GM18511 (cell line): ENCODE data around the gene SLC11A2.
"Not testable (repeated sequence)": the region's sequence is repeated elsewhere in the genome, so short reads cannot be mapped to it uniquely, and the experiment has no call there.

Experiments used
- ATAC-seq: cut with Tn5 transposase; IDR thresholded peaks from one replicate; pipeline ENCODE4 v1.9.1; 2021; ENCODE audit warnings: mild to moderate bottlenecking, moderate library complexity; ENCODE audit not compliant: unreplicated experiment

Gene SLC11A2

DNA sequence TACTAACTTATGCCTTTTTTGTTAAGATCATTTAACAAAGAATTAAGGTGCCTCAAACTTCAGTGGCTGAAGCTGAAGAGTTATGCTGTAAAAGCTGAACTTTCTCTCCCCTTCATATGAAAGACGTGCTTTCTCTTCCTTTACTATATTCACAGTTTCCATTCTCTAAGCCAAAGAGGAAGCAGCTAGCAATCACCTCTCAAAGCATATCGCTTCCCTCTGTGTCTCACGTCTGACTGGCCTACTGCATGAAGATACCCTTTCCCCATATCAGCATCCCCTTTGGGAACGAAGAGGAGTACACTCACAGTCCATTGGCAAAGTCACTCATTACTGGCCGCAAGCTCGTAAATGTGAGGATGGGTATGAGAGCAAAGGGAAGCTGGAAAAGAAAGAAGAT lies 34.9 kb downstream of the SLC11A2 start:
- ATAC-seq, result no peak

DNA sequence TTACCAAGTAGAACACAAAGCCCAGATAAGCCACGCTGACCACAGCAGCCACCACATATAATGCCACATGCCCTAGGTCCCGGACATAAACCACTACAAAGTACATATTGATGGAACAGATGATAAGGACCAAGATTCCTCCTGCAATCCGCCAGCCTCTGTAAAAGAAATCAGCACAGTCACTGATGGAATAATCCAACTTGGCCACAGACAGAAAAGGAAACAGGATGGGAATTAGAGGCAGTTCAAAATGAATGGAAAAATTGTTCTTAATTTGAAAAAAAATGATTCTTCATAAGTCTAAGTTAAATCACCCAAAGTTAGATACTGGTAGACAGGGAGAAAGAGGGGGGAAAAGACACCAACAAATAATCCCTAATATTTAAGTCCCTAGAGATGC lies 35.4 kb downstream of the SLC11A2 start:
- ATAC-seq, result no peak

DNA sequence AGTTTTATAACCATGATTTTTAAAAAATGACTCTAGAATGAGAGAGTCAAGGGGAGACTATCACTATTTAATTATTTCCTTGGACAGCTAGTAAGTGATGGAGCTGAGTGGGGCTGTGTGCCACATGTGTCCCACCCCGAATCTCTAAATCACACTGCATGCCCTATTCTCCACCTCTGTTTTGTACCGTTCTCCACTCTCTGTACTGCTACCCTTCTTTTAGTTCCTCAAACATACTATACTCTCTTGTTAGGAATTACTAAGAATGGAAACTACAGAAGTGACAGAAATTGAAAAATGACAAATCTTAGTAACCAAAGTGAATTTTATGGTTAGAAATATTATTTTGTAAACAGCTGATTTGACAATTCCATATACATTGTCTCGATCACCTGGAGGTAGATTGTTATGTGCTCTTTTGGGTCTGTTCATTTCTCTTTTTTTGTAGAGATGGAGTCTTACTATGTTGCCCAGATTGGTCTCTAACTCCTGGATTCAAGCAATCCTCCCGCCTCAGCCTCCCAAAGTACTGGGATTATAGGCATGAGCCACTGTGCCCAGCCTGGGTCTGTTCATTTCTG lies 35.9 kb downstream of the SLC11A2 start:
- no peak for ATAC-seq

DNA sequence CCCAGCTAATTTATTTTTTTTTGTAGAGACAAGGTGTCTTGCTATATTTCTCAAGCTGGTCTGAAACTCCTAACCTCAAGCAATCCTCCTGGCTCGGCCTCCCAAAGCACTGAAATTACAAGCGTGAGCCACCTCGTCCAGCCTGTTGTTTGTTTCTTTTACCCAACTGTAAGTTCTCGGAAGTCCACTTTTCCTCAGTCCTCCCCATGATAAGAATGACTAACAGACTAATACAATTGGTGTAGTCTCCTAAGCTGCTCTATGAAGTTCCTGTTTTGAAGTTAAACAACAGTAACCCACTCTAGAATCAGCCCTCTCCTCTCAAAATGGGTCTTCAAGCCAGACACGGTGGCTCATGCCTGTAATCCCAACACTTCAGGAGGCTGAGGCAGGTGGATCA lies 37.3 kb downstream of the SLC11A2 start:
- ATAC-seq, result no peak

DNA sequence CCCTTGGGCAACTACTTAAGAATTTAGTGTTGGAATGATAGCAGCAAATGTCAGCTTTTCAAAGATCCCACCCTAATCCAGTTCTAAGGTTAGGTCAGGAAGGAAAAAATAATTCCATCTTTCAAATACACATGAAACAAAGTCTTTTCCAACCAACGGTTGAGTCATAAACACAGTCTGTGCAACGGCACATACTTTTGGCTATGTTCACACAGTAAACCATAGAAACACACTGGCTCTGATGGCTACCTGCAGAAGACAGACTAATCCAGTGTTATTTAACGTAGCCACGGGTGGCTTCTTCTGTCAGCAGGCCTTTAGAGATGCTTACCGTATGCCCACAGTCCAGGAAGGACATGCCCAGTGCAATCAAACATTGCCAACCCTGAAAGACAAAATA lies 38.1 kb downstream of the SLC11A2 start:
- ATAC-seq, result no peak

DNA sequence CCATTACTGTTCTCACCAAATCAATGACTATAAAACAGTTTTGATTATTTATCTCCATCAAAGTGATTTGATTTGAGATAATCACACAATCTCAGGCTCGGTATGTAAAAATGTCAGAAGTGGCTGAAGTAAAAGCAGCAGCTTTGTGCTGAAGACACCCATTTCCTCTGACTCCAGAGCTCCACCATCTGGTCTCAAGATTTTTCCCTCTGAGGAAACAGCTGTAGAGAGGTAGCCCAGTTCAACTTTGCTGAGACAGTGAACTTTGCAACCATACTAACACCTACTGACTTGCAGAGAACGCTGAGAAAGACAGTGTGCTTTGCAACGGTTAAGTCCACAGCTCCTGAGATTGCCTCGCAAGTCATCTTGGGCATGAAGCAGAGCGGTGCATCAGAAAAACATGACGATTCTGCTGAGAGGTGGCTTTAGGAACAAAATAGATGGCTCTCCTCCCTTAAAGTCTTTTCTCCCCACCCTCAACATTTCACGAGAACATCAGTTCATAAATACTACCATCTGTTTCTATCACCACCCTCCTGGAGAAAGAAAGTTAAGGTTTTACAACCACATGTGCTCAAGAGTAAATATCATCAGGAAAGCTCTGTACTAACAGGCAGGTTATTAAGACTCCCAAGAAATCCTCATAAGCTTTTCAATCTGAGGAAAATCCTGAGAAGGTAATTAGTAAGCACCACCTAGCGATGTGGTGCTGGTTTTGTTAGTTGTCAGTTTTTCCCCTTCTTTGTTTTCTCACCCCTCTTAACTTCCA lies 39.0 kb downstream of the SLC11A2 start:
- no peak for ATAC-seq

DNA sequence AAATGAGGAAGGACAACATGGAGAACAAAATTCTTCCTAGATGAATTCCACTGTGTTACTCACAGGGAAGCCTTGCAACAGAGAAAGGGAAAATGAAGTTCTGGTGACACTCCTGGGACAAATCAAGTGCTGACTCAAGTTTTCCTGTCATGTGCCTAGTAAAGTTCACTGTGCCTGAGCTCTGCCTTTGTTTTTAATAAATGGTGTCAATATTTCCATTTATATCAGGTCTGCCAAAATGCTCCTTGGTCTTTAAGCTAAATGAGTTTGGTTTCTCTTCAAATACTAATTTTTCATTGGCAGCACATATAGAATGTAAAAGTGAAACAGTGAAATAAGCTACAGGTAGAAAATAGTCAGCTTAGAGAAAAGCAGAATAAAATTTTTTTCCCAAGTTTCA lies 40.9 kb downstream of the SLC11A2 start:
- no peak for ATAC-seq

DNA sequence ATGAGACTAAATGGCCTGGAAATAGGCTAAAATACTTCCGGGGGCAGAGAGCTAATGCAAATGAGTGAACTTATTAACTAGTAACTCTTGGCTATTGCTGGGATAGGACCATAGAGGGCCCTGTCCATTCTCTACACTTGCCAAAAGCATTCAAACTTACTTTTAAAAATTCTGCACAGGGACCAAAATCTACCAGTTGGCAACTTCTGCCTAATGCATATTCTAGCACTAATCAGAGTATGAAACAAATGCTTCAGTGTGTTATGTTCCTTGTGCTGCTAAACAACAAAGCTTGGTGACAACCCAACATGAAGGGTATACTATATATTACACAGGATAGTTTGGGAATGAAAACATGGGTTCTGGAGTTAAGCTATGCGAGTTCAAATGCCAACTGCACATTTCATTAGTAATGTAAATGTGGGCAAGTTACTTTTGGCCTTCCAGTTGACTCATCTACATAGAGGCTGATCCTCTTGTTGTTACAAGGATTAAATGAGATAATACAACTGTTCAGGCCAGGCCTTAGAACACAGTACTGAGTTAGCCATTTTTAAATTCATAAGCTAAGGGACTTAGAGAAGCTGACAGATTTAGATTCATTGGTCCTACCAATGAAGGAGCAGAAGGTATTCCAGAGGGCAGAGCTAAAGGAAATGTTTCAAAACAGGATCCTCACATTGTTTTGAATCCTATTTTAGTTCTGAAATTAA lies 41.4 kb downstream of the SLC11A2 start:
- ATAC-seq, result no peak

DNA sequence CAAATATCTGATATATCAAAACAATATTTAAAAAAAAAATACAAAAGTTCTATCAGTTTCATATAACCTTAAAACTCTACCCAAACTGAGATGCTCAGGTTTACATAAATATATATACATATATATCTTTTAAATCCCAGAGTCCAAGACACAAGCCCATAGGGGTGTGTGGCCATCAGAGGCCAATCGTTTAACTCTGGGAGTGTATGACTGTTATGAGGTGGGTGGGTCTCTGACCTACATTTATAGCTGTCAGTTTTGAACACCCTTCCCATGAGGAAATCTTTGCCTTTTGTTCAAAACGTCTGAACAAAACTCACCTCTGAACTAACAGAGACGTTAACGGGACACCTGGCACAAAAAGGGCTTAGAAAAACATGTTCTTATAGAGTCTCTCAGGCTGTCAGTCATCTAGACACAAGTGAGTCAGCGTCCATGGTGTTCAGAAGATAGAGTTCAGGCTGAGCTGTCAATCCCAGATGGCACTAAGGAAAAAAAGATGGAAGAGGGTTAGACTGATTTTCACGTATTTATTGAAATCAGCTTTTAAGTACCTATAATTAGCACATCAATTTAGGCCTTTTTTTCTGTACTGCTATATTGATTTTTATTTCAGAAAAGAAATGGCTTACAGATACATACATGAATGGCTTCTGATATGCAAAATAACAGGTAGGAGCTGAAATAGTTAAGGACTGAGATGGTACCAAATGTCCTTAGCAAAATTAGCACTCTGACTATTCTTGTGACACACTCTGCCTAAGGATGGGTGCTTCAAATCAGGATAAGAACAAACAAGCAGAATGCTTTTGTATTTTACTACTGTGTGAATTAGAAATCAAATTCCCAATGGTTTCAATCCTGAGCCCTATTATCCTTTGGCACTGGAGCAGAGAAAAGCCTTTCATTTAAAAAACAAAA lies 44.6 kb downstream of the SLC11A2 start:
- ATAC-seq, result no peak

DNA sequence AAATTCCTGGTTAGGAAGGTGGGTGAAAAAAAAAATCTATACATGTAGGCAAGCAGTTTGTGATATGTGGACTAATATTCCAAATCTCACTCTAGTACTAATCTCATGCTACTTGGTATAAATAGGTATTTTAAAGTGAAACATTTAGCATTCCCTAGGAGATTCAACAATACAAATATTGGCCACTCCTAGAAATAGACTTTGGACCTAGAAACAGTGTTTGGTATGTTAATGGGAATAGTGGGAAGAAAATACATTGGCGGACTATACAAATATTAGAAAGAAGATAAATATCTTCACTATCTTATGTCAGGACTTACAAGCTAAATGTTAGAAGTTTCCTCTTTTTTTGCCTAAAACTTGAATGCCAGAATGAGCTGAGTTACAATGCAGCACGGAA lies 45.6 kb downstream of the SLC11A2 start:
- ATAC-seq, result no peak

DNA sequence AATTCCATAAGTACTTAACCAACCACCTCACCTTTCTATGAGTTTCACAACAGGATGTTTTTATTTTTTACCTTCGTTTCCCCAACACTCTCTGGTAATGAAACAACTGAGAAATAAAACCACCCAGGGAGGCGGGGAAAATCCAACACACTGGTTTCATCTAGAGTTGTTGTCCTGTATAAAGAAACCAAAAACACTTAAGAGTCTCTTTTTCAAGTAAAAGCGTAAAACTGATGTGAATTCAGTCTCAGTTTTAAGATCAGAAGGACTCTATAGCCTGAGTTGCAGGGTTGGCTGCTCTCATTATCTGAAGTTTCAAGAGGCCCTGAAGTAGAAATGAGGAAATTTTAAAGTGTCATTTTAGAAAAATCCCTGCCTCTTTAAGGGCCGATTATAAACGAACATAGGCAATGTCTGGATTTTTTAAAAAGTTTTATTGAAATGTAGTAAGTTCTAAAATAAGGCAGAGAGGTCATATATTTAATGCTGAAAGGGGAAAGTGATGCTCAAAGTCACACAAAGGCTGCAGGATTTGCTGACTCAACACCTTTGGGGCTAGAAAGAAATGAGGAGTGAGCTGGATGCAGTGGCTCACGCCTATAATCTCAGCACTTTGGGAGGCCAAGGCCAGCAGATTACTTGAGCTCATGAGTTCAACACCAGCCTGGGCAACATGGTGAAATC lies 46.7 kb downstream of the SLC11A2 start:
- ATAC-seq, result peak; percentile 75

DNA sequence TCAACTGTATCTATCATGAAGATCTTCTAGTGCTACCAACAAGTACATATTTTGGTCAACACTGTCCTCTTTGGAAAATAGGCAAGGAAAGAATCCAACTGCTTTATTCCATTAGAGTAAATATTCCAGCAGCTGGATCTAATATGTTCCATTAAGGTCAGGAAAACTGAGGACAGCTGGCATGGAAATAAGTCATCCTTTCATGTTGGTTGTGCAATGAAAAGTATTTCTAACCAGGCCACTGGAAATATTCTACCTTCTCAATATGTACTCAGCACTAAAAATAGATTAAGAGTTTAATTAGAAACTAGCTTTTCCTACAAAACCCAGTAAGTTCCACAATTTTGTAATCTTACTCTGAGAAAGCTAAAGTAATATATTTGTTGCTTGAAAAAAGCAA lies 54.2 kb downstream of the SLC11A2 start:
- ATAC-seq, result no peak

DNA sequence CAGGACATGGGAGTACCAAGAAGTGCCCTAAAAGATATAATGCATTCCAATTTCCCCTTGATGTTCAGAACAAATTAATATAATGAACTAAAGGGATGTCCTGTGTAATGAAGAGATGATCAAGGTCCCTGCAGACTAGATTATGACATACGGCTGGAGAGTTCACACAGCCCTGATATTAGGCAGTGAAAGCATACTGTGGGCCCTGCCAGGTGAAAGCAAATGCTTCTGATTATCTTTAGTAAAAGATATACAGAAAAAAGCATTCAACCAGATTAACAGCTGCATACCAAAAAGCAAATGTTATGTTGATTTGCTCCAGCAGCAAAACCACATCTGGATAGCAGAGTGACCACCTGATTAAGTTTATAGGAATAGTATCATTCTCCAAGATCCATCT lies 61.8 kb downstream of the SLC11A2 start:
- no peak for ATAC-seq

DNA sequence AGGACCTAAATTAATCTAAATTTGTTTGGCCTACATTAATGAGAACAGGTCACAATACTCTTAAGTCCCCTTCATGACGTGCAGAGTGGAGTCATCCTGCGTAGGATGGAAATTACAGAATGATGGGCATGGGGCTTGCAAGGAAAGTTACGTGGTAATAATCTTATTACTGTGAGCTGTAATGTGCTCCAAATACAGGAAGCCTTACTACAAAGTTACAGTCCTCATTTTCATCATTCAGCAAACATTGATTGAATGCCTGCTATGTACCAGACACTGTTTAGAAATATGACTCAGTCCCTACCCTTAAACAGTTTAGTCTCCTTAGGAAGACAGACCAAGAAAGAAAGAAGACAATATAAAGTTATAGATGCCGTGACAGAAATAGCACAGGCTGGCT lies 64.5 kb downstream of the SLC11A2 start:
- ATAC-seq, result no peak

DNA sequence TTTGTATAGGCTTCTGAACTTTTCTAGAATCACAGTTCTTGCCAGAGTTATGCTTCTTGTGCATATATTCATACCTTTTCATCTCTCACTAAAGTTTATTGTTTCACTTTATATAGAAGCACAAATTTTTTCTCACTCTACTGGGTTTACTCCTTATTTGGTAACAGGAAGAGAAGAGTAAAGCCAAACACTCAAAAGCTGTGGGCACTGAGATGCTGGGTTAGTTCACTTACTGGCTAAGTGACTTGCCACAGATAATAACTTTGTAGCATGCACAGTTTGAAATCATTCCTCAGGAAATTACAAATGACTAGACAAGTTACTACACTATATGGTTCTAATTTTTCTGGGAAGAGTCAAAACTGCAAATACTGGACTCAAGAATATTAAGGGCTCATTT lies 66.1 kb downstream of the SLC11A2 start:
- no peak for ATAC-seq

DNA sequence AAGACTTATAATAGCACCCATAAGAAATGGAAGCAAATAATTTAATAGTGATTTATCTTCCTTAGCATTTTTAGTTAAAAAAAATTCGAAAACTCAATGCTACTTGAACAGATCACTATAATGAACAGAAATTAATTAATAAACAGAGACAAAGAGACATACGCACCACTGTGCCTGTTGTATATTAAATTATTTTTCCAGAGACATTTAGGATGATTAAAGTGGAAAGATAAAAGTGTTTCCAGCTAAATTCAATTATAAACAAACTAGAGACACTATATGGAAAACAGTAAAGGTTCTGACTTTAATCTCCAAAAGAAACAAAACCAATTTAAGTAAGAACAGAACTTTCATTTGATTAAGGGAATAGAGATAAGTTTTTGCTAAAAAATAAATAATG lies 70.5 kb downstream of the SLC11A2 start:
- no peak for ATAC-seq

DNA sequence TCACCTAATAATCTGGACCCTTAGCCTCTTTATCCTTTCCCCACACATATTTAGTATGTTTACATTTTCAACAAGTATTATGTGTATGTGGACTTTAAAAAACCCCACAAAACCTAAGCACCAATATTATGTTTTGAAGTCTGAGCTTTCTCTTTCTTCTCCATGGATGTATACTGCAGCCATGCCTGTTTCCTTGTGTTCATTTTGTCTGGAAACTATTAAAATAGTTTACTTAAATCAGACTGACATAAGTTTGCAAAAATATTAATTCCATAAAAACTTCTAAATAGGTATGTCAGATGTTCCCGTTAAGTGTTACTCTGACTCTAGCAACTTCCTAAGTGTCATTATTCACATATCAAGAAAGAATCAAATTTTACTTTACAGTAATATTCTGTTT lies 70.9 kb downstream of the SLC11A2 start:
- ATAC-seq, result no peak

DNA sequence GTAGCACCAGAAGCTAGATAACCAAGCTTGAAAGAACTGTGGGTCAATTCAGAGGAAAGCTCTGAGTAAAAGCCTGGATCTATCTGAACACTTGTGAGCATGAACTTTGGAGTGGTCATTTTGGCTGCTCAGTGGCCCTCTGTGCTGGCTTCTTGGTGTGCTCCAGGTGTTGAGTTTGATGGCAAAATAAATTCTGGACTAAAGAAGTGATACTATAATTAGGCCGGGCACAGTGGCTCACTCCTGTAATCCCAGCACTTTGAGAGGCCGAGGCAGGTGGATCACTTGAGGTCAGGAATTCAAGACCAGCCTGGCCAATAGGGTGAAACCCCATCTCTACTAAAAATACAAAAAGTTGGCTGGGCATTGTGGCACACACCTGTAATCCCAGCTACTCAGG lies 71.4 kb downstream of the SLC11A2 start:
- ATAC-seq, result not testable (repeated sequence)

DNA sequence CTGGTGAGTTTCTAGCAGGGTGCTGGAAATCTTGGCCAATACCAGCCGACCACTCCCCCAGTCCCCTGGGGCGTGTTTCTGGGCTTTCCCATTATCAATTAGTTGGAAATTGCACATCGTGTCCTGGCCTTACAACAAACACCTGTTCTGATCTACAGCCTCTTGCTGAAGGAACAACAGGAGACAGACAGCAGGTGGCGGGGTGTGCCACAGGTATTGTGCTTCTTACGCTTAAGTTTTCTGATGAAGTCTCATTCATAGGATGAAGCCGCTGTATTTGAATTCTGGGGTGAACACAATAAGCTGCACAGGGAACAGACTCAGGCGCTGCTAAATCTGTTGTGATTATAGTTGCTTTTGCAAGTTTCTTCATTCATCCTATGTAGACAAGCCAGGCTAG lies 73.1 kb downstream of the SLC11A2 start:
- no peak for ATAC-seq

DNA sequence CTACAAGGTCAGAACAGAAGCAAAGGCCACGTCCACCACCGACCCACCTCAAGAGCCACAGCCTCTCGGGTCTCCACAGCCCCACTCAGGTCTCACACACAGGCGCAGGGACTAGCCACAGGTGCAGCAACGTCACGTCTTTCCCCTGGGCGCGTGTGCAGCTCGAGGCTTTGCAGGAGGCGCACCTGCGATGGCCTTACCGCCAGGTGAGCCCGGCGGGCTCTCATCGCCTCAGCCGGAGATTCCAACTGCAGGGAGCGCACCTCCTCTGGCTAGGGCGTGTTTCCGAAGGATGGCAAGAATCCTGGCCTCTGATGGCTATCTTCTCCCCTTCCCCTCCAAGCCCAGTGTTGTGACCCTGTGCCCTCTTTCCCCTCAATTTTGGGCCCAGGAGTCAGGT lies 73.7 kb downstream of the SLC11A2 start, which contains the start of gene HIGD1C:
Gene HIGD1C (plus strand): TSS at position 35 of the 400 bp plus-strand sequence. CDS start 1,455 bp downstream, outside the sequence.
- no peak for ATAC-seq
